Endothelial cell of umbilical vein (primary cell): ENCODE measurements around the gene ABTB1. TPM values are rescaled to one million over a fixed set of nuclear protein-coding genes. Genes with fewer than 3 reads are reported as not detected.

Experiments
- BruUV-seq: library from RNA; stranded (reverse); fragments of 400-500 nt; replicated peaks from 2 replicates; lab custom pipeline; 2021; lab: Mats Ljungman, UMichigan
- CTCF ChIA-PET: fragments of 300-600, 350-600 bp; sonication (Branson Sonifier 250); formaldehyde crosslinking; loops from one replicate; lab custom pipeline; 2021; ENCODE audit warnings: antibody characterized with exemption, inconsistent platforms; lab: Charles Lee
- POLR2A ChIA-PET: fragments of 300-600, 350-600 bp; sonication (Branson Sonifier 250); formaldehyde crosslinking; loops from one replicate; lab custom pipeline; 2021; ENCODE audit warnings: antibody characterized with exemption, inconsistent platforms; lab: Charles Lee
- DNase-seq: peaks from one replicate; pipeline ENCODE4 v3.0.0-alpha.2; 2011; ENCODE audit warnings: low read depth, low spot score
- FAIRE-seq: peaks from 2 replicates; lab custom pipeline; 2011; peaks lifted over from hg19 to GRCh38; lab: Jason Lieb, UNC
- H2AFZ ChIP-seq: 2 replicates; pipeline ENCODE4 v1.6.0; 2012; ENCODE audit warnings: low read depth, low read length, control low read depth, inconsistent platforms
- H3K27ac ChIP-seq: 2 replicates; pipeline ENCODE4 v1.5.1; 2011; ENCODE audit warnings: low read depth, mild to moderate bottlenecking, control low read depth, low read length, moderate library complexity; ENCODE audit not compliant: insufficient read depth
- H3K27me3 ChIP-seq, 2 experiments: 2 replicates each; pipeline versions ENCODE4 v1.6.0 to v1.6.1; 2011; ENCODE audit warnings: low read length in 2 of 2, mixed read lengths in 1 of 2; ENCODE audit not compliant: control insufficient read depth in 2 of 2, insufficient read depth in 2 of 2
- H3K36me3 ChIP-seq, 2 experiments: 2 replicates in 1 of 2; 3 replicates in 1 of 2; pipeline ENCODE4 v1.5.1; 2011; ENCODE audit warnings: low read length in 2 of 2, mild to moderate bottlenecking in 1 of 2, moderate library complexity in 1 of 2; ENCODE audit not compliant: control insufficient read depth in 2 of 2, insufficient read depth in 2 of 2; ENCODE audit errors: extremely low read depth in 1 of 2
- H3K4me1 ChIP-seq: 3 replicates; pipeline ENCODE4 v1.5.1; 2011; ENCODE audit warnings: mild to moderate bottlenecking, low read length; ENCODE audit not compliant: control insufficient read depth, insufficient read depth; ENCODE audit errors: extremely low read depth
- H3K4me2 ChIP-seq: 2 replicates; pipeline ENCODE4 v1.6.1; 2011; ENCODE audit warnings: low read length, control low read depth, mixed read lengths; ENCODE audit not compliant: insufficient read depth
- H3K4me3 ChIP-seq, 3 experiments: fragments of 200-600 bp in 1 of 3; sonication (generic), shearing (Covaris generic) in 1 of 3; replicated peaks in 1 of 3; 2 replicates each; pipeline ENCODE4 v1.5.1; 2011 to 2016; ENCODE audit warnings: control low read depth in 3 of 3, low read length in 3 of 3, mild to moderate bottlenecking in 2 of 3, inconsistent platforms in 1 of 3, low read depth in 1 of 3, moderate library complexity in 1 of 3; ENCODE audit not compliant: insufficient read depth in 1 of 3
- H3K79me2 ChIP-seq: 2 replicates; pipeline ENCODE4 v1.6.0; 2012; ENCODE audit warnings: low read length, inconsistent platforms; ENCODE audit not compliant: control insufficient read depth, insufficient read depth
- H3K9ac ChIP-seq: replicated peaks from 2 replicates; pipeline ENCODE3; 2011; ENCODE audit warnings: low read length, control low read depth; ENCODE audit not compliant: insufficient read depth; ENCODE audit errors: extremely low read depth
- H3K9me1 ChIP-seq: replicated peaks from 3 replicates; pipeline ENCODE4 v1.6.0; 2011; ENCODE audit warnings: mild to moderate bottlenecking, low read length; ENCODE audit not compliant: control insufficient read depth, insufficient read depth; ENCODE audit errors: extremely low read depth
- H3K9me3 ChIP-seq: replicated peaks from 2 replicates; pipeline ENCODE4 v1.5.1; 2012; ENCODE audit warnings: low read length, inconsistent platforms; ENCODE audit not compliant: control insufficient read depth, insufficient read depth
- H4K20me1 ChIP-seq: replicated peaks from 2 replicates; pipeline ENCODE3; 2011; ENCODE audit warnings: mild to moderate bottlenecking, low read length; ENCODE audit not compliant: control insufficient read depth, insufficient read depth; ENCODE audit errors: extremely low read depth
- CTCF ChIP-seq, 2 donors: IDR thresholded peaks; 1 replicate in 1 of 2; 2 replicates in 1 of 2; pipeline ENCODE4 v1.5.1; 2011; ENCODE audit warnings: low read length in 2 of 2, mild to moderate bottlenecking in 2 of 2, moderate library complexity in 2 of 2, control low read depth in 1 of 2, inconsistent platforms in 1 of 2, low read depth in 1 of 2; ENCODE audit not compliant: insufficient read depth in 1 of 2; ENCODE audit errors: extremely low read depth in 1 of 2
- EZH2 ChIP-seq: IDR thresholded peaks from 2 replicates; pipeline ENCODE4 v1.6.1; 2012; ENCODE audit warnings: borderline replicate concordance, low read depth, mild to moderate bottlenecking, moderate library complexity, low read length, inconsistent platforms; ENCODE audit not compliant: severe bottlenecking
- FOS ChIP-seq: IDR thresholded peaks from 2 replicates; pipeline ENCODE4 v1.6.1; 2011; ENCODE audit warnings: mild to moderate bottlenecking, low read length, moderate library complexity, borderline replicate concordance; ENCODE audit not compliant: insufficient read depth
- GATA2 ChIP-seq: IDR thresholded peaks from 2 replicates; pipeline ENCODE4 v1.7.0; 2011; ENCODE audit warnings: low read depth, mild to moderate bottlenecking, moderate library complexity, mixed read lengths, low read length; ENCODE audit not compliant: insufficient read length, insufficient read depth
- JUN ChIP-seq: IDR thresholded peaks from 2 replicates; pipeline ENCODE4 v1.6.1; 2011; ENCODE audit warnings: borderline replicate concordance, low read depth; ENCODE audit not compliant: insufficient read length, insufficient read depth
- MYC ChIP-seq: IDR thresholded peaks from one replicate; pipeline ENCODE4 v1.6.1; 2011; ENCODE audit warnings: mild to moderate bottlenecking, low read depth, low read length
- POLR2A ChIP-seq: IDR thresholded peaks from 2 replicates; pipeline ENCODE4 v1.6.1; 2012; ENCODE audit warnings: low read depth, mild to moderate bottlenecking, control low read depth, low read length
- POLR2AphosphoS5 ChIP-seq: IDR thresholded peaks from 2 replicates; pipeline ENCODE4 v1.6.1; 2012; ENCODE audit warnings: low read depth, mild to moderate bottlenecking, control low read depth, low read length, moderate library complexity; ENCODE audit not compliant: insufficient read depth
- dilution Hi-C: fragments of 300-500 bp; cut with MboI; formaldehyde crosslinking; loops from one replicate; pipeline ENCODE4 v1.15.0; 2019; ENCODE audit warnings: low sequenced_read_pairs; ENCODE audit not compliant: extremely low pct_ligation_motif_present
- intact Hi-C: fragments of 100-400 bp; cut with micrococcal nuclease; formaldehyde crosslinking; loops from one replicate; pipeline ENCODE4 v1.10.0; 2022
- polyA plus RNA-seq, 4 experiments: library from polyadenylated mRNA; depleted of rRNA in 3 of 4; stranded (reverse) in 3 of 4; unstranded in 1 of 4; fragments of >200 nt; gene quantifications; 2 replicates each; pipeline versions ENCODE4 v1.2.1 to v1.2.3, GENCODE V29; 2011 to 2012; ENCODE audit warnings: missing spikeins in 1 of 4
- total RNA-seq: library from RNA; stranded (reverse); gene quantifications from 2 replicates; pipeline ENCODE4 v1.2.3, GENCODE V29; 2021
- TF ChIP-seq, protein P1 (sequence below): IDR thresholded peaks from 2 replicates; pipeline ENCODE4 v1.6.1; 2011; ENCODE audit not compliant: insufficient read depth, insufficient read length

ABTB1 gene
- total and polyA plus RNA-seq, 2 donors (not counting 3 experiments of a cell fraction or from before 2014, with no cell fraction given), result 15.2 to 25.1 TPM

DNA sequence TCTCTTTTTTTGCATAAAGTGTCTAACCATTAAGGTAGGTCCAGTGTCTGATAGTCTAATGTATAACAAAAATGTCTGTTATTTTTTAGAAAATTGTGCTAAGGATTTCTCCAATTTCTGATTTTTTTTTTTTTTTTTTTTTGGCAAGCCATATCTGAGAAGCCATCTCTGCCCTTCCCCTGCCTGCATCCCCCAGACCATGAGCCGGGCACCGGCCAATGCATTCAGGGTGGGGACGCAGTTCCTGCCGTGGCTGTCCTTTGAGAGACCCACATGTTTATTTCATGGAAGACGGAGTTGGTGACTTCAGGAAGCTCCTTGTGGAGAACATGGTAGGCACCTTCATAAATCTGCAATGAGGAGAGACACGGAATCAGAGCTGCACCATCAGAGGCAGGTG, 19.2 kb downstream of the ABTB1 start:
- POLR2A ChIA-PET, result no interaction called here
- dilution Hi-C loops, result no loop called here

More for the DNA sequence above, 19.2 kb downstream of the ABTB1 start:
- Histone ChIP-seq H3K4me3 (no peak overlapping the region), H3K9me1 (no peaks in the 10 kb centered on the region), H3K36me3 (peaks cover 2 to 3% of the 10 kb centered on the region in 2 experiments), H3K27me3 (no peaks in the 10 kb centered on the region), H4K20me1 (no peaks in the 10 kb centered on the region), H3K4me2 (no peak overlapping the region), H3K79me2 (no peaks in the 10 kb centered on the region), H3K9me3 (no peaks in the 10 kb centered on the region), H3K9ac (no peak overlapping the region), H3K27ac (no peak overlapping the region), H3K4me1 (peaks cover 7% of the 10 kb centered on the region), H2AFZ (no peak overlapping the region)
- TF ChIP-seq MYC, result no peak
- TF ChIP-seq JUN, result no peak
- no peak for TF ChIP-seq CTCF (IDR thresholded peaks at IDR 0.05; ENCODE audit: extremely low read depth in 1 of 2, insufficient read depth in 1 of 2, low read depth in 1 of 2, low read length in 2 of 2)
- TF ChIP-seq GATA2, result no peak
- no peak for TF ChIP-seq EZH2
- TF ChIP-seq FOS, result no peak
- TF ChIP-seq POLR2A, result no peak
- TF ChIP-seq, protein P1, sequence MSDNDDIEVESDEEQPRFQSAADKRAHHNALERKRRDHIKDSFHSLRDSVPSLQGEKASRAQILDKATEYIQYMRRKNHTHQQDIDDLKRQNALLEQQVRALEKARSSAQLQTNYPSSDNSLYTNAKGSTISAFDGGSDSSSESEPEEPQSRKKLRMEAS, result no peak
- TF ChIP-seq POLR2AphosphoS5, result no peak
- CTCF ChIA-PET, result interaction anchor here (1.1 to 1.8 kb wide), 3 partner anchors 9 to 268 kb away, joined by 3 to 33 read pairs (median 10); no protein-coding TSS in a partner anchor
- DNase-seq (no peak), FAIRE-seq (no peak)
- intact Hi-C loops, result loop anchor here (1.0 to 10.0 kb wide), 2 partner anchors 139 to 283 kb away; no protein-coding TSS in a partner anchor
- BruUV-seq, result no TSS peak
